ENCODE data around the gene SYNCRIP.
"Not testable (repeated sequence)": the region's sequence is repeated elsewhere in the genome, so short reads cannot be mapped to it uniquely, and the experiment has no call there.

The SYNCRIP gene

GRCh38 chr6:85640821-85641220 is 1.9 kb downstream of the SYNCRIP start:
- no peak for TF ChIP-seq CTCF (conservative IDR thresholded peaks at IDR 0.05)
- TF ChIP-seq ZFX (IDR thresholded peaks at IDR 0.05): no peak
- no peak overlapping the region for H3K27ac ChIP-seq

DNA sequence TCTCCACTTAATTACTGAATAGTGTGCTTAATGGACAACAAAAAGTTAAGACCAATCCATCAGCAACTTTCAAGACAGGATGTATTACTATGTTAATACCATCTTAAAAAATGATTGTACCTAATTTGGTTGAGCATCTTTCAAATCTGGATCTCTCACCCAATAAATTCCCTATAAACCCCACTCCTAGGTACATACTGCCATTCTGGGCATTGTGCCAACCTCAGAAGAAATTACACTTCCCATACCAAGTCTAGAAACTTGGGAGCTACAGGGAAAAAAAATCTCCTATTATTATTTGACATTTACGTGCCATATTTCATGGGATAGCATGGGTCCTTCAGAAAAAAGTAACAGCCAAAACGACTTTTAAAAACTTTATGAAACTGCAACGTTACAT is 5.1 kb downstream of the SYNCRIP start:
- H3K27ac ChIP-seq: peak overlapping the region; percentile 38; the same call in 1 of the 2 replicates
- TF ChIP-seq ZFX (IDR thresholded peaks at IDR 0.05) (no peak), CTCF (conservative IDR thresholded peaks at IDR 0.05) (no peak)

GRCh38 chr6:85632164-85632942 is 10.3 kb downstream of the SYNCRIP start:
- H3K27ac ChIP-seq: no peak overlapping the region

GRCh38 chr6:85631117-85631516 is 11.6 kb downstream of the SYNCRIP start:
- H3K27ac ChIP-seq: not testable (repeated sequence)

More at GRCh38 chr6:85632164-85632942, 10.3 kb downstream of the SYNCRIP start:
- TF ChIP-seq ZFX (IDR thresholded peaks at IDR 0.05): no peak
- TF ChIP-seq CTCF (conservative IDR thresholded peaks at IDR 0.05): no peak

GRCh38 chr6:85628353-85628752 is 14.3 kb downstream of the SYNCRIP start:
- no peak overlapping the region for H3K27ac ChIP-seq
- TF ChIP-seq CTCF (conservative IDR thresholded peaks at IDR 0.05) (no peak), ZFX (IDR thresholded peaks at IDR 0.05) (no peak)

- no peak overlapping the region for H3K27ac ChIP-seq
- TF ChIP-seq ZFX (IDR thresholded peaks at IDR 0.05) (no peak), CTCF (conservative IDR thresholded peaks at IDR 0.05) (no peak)
Observed at GRCh38 chr6:85620308-85620707, 22.4 kb downstream of the SYNCRIP start.

- H3K27ac ChIP-seq: no peak overlapping the region
- TF ChIP-seq CTCF (conservative IDR thresholded peaks at IDR 0.05) (no peak), ZFX (IDR thresholded peaks at IDR 0.05) (no peak)
Observed at GRCh38 chr6:85614780-85615179, 27.9 kb downstream of the SYNCRIP start.

All from C4-2B (cell line).